HG02884 (cell line): ENCODE data around the gene PSAP.

Source experiments
- ATAC-seq: cut with Tn5 transposase; IDR thresholded peaks from one replicate; pipeline ENCODE4 v1.9.1; 2021; ENCODE audit warnings: mild to moderate bottlenecking, moderate library complexity; ENCODE audit not compliant: unreplicated experiment

Gene PSAP

GRCh38 chr10:71770255-71770654 is 80.8 kb downstream of the PSAP start:
- no peak for ATAC-seq

- no peak for ATAC-seq
Measured at GRCh38 chr10:71769279-71769823, 81.7 kb downstream of the PSAP start.

- no peak for ATAC-seq
Measured at GRCh38 chr10:71767420-71768035, 83.5 kb downstream of the PSAP start.

- ATAC-seq = no peak
Measured at GRCh38 chr10:71766717-71767419, 84.2 kb downstream of the PSAP start.
